Transverse colon (tissue), 4 donors: ENCODE data around the gene ZIC2. TPM values are rescaled to one million over a fixed set of nuclear protein-coding genes. Genes with fewer than 3 reads are reported as not detected.

Experiments used
- DNase-seq: peaks from one replicate; pipeline ENCODE4 v3.0.0-alpha.2; 2019
- H3K27ac ChIP-seq, 4 donors: fragments of 200-600 bp; sonication (generic); 2 replicates each; pipeline ENCODE4 v1.5.1; 2016 to 2018; ENCODE audit warnings: inconsistent platforms in 4 of 4
- H3K27me3 ChIP-seq: fragments of 200-600 bp; sonication (generic); 2 replicates; pipeline ENCODE4 v1.5.1; 2017; ENCODE audit warnings: inconsistent platforms
- H3K36me3 ChIP-seq, 4 donors: fragments of 200-600 bp; sonication (generic); 2 replicates each; pipeline ENCODE4 v1.5.1; 2017 to 2019; ENCODE audit warnings: inconsistent platforms in 4 of 4
- H3K4me1 ChIP-seq, 4 donors: fragments of 200-600 bp; sonication (generic); 2 replicates each; pipeline ENCODE4 v1.5.1; 2017 to 2020; ENCODE audit warnings: inconsistent platforms in 4 of 4
- H3K4me3 ChIP-seq, 4 donors: fragments of 200-600 bp; sonication (generic); 1 replicate in 1 of 4; 2 replicates in 3 of 4; pipeline versions ENCODE4 v1.5.1 to v1.6.1; 2017 to 2019; ENCODE audit warnings: inconsistent platforms in 4 of 4
- H3K9me3 ChIP-seq, 2 donors: fragments of 200-600 bp; sonication (generic); 2 replicates each; pipeline ENCODE4 v1.5.1; 2017 to 2019; ENCODE audit warnings: inconsistent platforms in 2 of 2
- EP300 ChIP-seq: sonication (generic); formaldehyde crosslinking; IDR thresholded peaks from one replicate; pipeline ENCODE4 v1.6.1; 2017; ENCODE audit warnings: antibody characterized with exemption, low read depth
- POLR2A ChIP-seq: fragments of 450-650 bp; IDR thresholded peaks from one replicate; pipeline ENCODE4 v1.6.1; 2016; ENCODE audit warnings: antibody characterized with exemption, mild to moderate bottlenecking, moderate library complexity
- POLR2AphosphoS5 ChIP-seq, 3 donors: sonication (generic); formaldehyde crosslinking; IDR thresholded peaks; one replicate each; pipeline ENCODE4 v1.6.1; 2016; ENCODE audit warnings: antibody characterized with exemption in 3 of 3
- WGBS, 2 donors: methylation state at CpG; one replicate each; pipeline ENCODE4 v1.1.5; 2018; ENCODE audit warnings: low coverage in 1 of 2; 5-methylcytosine and 5-hydroxymethylcytosine counted together
- in situ Hi-C, 4 donors: fragments of 200-750 bp; cut with MboI; loops; one replicate each; pipeline versions ENCODE4 v1.15.0 to v1.15.1; 2017; ENCODE audit warnings: low sequenced_read_pairs in 3 of 4, low pct_ligation_motif_present in 1 of 4, low pct_unique_long_range_greater_than_20kb in 1 of 4
- intact Hi-C: fragments of 100-400 bp; cut with DNase I; formaldehyde crosslinking; loops from one replicate; pipeline ENCODE4 v1.15.1; 2023; ENCODE audit warnings: low total_unique reads
- total RNA-seq, 4 donors: library from RNA; depleted of rRNA; stranded (reverse); fragments of >200 nt; gene quantifications; one replicate each; pipeline ENCODE4 v1.1.0, GENCODE V29; 2016
- TF ChIP-seq, protein P1 (sequence below), 5 experiments: fragments of 200-600 bp in 3 of 5; fragments of 450-650 bp in 2 of 5; sonication (generic) in 3 of 5; IDR thresholded peaks; 1 replicate in 2 of 5; 2 replicates in 3 of 5; pipeline ENCODE4 v1.5.1; 2016 to 2017; ENCODE audit warnings: antibody characterized with exemption in 5 of 5, inconsistent platforms in 3 of 5, mild to moderate bottlenecking in 2 of 5, moderate library complexity in 1 of 5

Gene ZIC2
- total RNA-seq, 4 donors from 2014 or later = not detected

DNA sequence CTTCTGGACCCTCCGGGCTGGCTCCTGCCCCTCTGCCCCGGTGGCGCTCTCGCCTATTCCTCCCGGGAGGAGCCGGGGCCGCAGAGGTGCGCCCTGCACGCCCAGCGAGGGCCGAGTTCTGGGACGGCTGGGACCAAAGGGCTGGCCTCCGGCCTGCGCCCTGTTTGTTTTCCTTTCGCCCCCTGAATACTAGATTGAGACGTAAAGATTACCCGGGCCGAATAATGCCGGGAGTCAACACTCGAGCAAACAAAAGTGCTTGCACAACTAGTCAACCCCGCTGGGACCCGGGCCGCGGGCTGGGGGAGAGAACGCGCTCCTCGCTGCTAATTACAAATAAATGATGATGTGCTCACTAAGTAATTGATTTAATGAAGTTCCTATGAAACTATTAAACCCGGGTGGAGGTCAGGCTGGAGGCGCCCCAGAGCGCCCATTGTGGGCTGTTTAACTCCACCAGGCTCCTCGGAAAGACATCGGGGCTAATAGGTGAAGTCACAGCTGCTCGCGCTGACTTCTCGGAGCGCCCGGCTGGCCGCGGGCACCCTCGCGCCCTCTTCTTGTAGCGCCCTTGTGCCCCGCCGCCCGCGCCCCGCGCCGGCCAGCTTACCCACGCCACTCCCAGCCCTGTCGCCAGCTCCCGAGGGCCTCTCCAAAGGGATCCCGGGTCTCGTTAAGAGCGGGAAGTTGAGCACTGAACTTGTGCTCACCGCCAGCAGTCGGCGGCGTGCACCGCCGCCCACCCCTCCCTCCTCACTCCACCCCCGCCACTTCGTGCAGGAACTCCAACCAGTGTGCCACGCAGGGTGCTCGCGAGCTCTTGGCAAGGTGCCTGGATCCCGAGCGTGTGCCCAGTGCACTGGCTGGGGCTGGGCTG, 24.9 kb upstream of the ZIC2 start:
- intact Hi-C loops (no loop called here), in situ Hi-C loops (no loop called here)
- Histone ChIP-seq H3K4me1 (peaks cover 18 to 38% (median 32%) of the 10 kb centered on the region in 4 donors), H3K4me3 (peak overlapping the region in 1 of 4 donors; percentile 32), H3K9me3 (no peaks in the 10 kb centered on the region), H3K27ac (no peak overlapping the region), H3K36me3 (no peaks in the 10 kb centered on the region), H3K27me3 (peaks cover 100% of the 10 kb centered on the region)
- 7% methylated on average over 60 of the region's 68 CpGs; no CpG with 5 or more reads in 1 of the 2 donors for WGBS, 2 donors
- no peak for TF ChIP-seq POLR2AphosphoS5 (IDR thresholded peaks at IDR 0.05)
- TF ChIP-seq, protein P1, sequence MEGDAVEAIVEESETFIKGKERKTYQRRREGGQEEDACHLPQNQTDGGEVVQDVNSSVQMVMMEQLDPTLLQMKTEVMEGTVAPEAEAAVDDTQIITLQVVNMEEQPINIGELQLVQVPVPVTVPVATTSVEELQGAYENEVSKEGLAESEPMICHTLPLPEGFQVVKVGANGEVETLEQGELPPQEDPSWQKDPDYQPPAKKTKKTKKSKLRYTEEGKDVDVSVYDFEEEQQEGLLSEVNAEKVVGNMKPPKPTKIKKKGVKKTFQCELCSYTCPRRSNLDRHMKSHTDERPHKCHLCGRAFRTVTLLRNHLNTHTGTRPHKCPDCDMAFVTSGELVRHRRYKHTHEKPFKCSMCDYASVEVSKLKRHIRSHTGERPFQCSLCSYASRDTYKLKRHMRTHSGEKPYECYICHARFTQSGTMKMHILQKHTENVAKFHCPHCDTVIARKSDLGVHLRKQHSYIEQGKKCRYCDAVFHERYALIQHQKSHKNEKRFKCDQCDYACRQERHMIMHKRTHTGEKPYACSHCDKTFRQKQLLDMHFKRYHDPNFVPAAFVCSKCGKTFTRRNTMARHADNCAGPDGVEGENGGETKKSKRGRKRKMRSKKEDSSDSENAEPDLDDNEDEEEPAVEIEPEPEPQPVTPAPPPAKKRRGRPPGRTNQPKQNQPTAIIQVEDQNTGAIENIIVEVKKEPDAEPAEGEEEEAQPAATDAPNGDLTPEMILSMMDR (IDR thresholded peaks at IDR 0.05) = no peak
- TF ChIP-seq POLR2A = no peak
- no peak for DNase-seq

DNA sequence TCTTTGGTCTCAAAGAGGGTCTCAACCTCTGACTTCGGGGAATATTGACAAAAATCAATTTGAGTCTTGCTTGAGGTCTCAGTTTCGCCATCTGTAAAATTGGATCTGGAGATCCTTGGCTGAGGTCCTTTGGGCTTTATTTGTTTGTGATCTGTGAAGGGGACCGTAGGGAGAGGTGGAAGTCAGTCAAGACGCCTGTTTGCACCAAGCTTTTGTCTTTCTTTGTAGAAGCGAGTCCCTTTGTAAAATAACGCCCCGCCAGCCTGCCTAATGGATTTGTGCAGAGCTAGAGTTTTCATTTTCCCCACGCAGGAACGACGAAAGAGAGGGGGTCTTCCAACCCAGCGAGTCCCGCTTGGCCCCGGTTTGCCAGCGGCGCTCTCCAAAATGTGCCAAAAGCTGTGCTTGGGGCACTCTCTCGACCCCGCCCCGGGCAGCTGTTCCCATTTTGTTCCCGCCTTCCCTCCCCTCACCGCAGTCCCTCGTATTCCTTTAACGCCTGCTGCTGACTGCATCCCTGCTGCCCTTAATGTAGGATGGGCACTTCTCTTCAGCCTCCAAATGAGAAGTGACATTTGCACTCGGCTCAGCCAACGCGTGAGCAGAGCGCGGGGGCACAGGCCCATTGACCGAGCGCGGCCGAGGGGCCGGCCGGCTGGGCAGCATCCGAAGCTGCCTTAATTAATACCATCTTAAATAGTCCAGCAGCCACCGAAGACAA, 23.0 kb upstream of the ZIC2 start:
- DNase-seq = no peak
- no peaks in the 10 kb centered on the region for H3K9me3 ChIP-seq
- H3K27ac ChIP-seq = no peak overlapping the region
- H3K27me3 ChIP-seq = peaks cover 100% of the 10 kb centered on the region
- H3K36me3 ChIP-seq = no peaks in the 10 kb centered on the region
- no peak overlapping the region for H3K4me3 ChIP-seq
- in situ Hi-C loops = no loop called here
- TF ChIP-seq POLR2A (no peak), POLR2AphosphoS5 (IDR thresholded peaks at IDR 0.05) (no peak), EP300 (no peak)
- TF ChIP-seq, protein P1 (IDR thresholded peaks at IDR 0.05) = no peak
- H3K4me1 ChIP-seq = peaks cover 18 to 38% (median 32%) of the 10 kb centered on the region in 4 donors
- intact Hi-C loops = no loop called here
- WGBS, 2 donors = 22 to 29% methylated on average over 8 to 35 of the region's 35 CpGs

DNA sequence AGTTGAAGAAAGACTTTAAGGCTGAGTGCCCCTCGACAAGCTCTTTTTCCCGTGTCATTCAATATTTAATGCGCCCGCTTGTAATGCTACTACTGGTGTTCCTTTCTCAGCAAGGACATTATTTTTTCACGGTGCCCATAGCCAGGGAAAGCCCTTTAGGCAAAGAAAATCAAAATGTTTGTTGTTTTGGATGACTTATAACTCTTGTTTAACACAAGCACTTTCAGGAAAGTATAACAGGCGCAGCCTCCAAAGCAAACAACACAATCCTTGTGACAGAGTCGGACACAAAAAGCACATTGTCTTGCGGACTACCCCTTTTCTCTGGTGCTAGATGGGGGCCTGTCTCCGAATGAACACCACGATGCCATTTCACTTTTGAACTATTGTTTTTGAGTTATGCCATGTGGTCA, 22.5 kb upstream of the ZIC2 start:
- no peaks in the 10 kb centered on the region for H3K36me3 ChIP-seq
- 12 to 14% methylated on average over 8 to 10 of the region's 10 CpGs for WGBS, 2 donors
- intact Hi-C loops (no loop called here), in situ Hi-C loops (no loop called here)
- TF ChIP-seq POLR2A (no peak), EP300 (no peak), POLR2AphosphoS5 (IDR thresholded peaks at IDR 0.05) (no peak)
- TF ChIP-seq, protein P1 (IDR thresholded peaks at IDR 0.05) = no peak
- H3K27ac ChIP-seq = no peak overlapping the region
- DNase-seq = no peak
- no peak overlapping the region for H3K4me3 ChIP-seq
- H3K9me3 ChIP-seq = no peaks in the 10 kb centered on the region
- H3K4me1 ChIP-seq = peaks cover 18 to 38% (median 32%) of the 10 kb centered on the region in 4 donors
- peaks cover 100% of the 10 kb centered on the region for H3K27me3 ChIP-seq

DNA sequence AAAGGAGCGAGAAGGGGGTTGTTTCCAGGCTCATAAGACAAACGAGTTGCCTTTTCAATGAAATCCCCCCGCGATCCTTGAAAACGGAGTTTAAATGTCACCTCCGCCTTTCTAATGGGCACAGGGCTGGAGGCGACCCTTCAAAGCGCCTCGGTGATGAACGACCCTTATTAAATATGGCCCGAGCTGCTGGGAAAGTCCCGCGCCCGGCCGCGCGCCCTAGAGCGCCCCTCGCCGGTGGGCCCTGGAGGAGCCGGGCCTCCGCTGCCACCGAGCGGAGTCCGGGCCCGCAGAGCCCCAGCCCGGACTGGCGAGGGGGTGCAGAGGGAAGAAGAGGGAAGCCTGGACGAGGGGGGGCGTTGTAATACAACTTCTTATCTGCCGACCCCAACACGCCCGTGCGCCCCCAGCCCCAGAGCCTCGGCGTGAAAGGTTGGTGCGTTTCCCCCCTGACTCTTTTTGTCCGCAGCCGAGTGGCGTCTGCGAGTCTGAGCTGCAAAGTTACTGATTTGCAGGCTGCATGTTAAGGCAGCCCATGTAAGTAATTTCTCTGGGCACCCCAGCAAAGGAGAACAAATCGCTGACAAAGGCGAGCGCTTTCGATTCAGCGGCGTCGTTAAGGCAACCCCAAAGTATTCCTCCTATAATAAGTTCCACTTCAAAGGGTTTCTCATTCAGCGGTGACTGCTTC, 21.9 kb upstream of the ZIC2 start:
- H3K27me3 ChIP-seq = peaks cover 100% of the 10 kb centered on the region
- H3K27ac ChIP-seq = no peak overlapping the region
- no peaks in the 10 kb centered on the region for H3K9me3 ChIP-seq
- DNase-seq = no peak
- TF ChIP-seq EP300 = no peak
- no peaks in the 10 kb centered on the region for H3K36me3 ChIP-seq
- peaks cover 18 to 38% (median 32%) of the 10 kb centered on the region in 4 donors for H3K4me1 ChIP-seq
- H3K4me3 ChIP-seq = peak overlapping the region in 2 of 4 donors; percentile 8 to 35
- WGBS, 2 donors = 2 to 8% methylated on average over 9 to 30 of the region's 49 CpGs
- in situ Hi-C loops (no loop called here), intact Hi-C loops (loop anchor here (5.0 kb wide), 1 partner anchor 868 kb away; no protein-coding TSS in a partner anchor)
